Smooth muscle cell (in vitro differentiated cells): ENCODE results near the gene SDK1. TPM values are rescaled to one million over a fixed set of nuclear protein-coding genes. Genes with fewer than 3 reads are reported as not detected.

Experiments used
- DNase-seq: peaks from one replicate; lab custom pipeline; 2025; ENCODE audit not compliant: unreplicated experiment; lab: John Stamatoyannopoulos, UW
- H2AFZ ChIP-seq: fragments of 200-600 bp; sonication (generic); 2 replicates; pipeline ENCODE4 v1.6.0; 2016; ENCODE audit warnings: antibody characterized with exemption, low read depth, mild to moderate bottlenecking
- H3F3A ChIP-seq: fragments of 200-600 bp; sonication (generic); 2 replicates; pipeline ENCODE4 v1.6.0; 2017; ENCODE audit warnings: antibody characterized with exemption, low read depth
- H3K27ac ChIP-seq: fragments of 200-600 bp; sonication (generic); 2 replicates; pipeline ENCODE4 v1.5.1; 2016; ENCODE audit warnings: low read depth, mild to moderate bottlenecking
- H3K27me3 ChIP-seq: fragments of 200-600 bp; sonication (generic); 2 replicates; pipeline ENCODE4 v1.6.1; 2016; ENCODE audit warnings: low read depth, mild to moderate bottlenecking
- H3K36me3 ChIP-seq: fragments of 200-600 bp; sonication (generic); 2 replicates; pipeline ENCODE4 v1.5.1; 2016; ENCODE audit warnings: low read depth
- H3K4me1 ChIP-seq: fragments of 200-600 bp; sonication (generic); 2 replicates; pipeline ENCODE4 v1.5.1; 2016; ENCODE audit warnings: low read depth
- H3K4me2 ChIP-seq: fragments of 200-600 bp; sonication (generic); 2 replicates; pipeline ENCODE4 v1.6.0; 2016; ENCODE audit warnings: mild to moderate bottlenecking
- H3K4me3 ChIP-seq: fragments of 200-600 bp; sonication (generic); 2 replicates; pipeline ENCODE4 v1.5.1; 2016; ENCODE audit warnings: mild to moderate bottlenecking
- H3K79me2 ChIP-seq: fragments of 200-600 bp; sonication (generic); 2 replicates; pipeline ENCODE4 v1.6.0; 2016; ENCODE audit warnings: low read depth, mild to moderate bottlenecking
- H3K9ac ChIP-seq: fragments of 200-600 bp; sonication (generic); 2 replicates; pipeline ENCODE4 v1.6.0; 2016; ENCODE audit warnings: low read depth
- H3K9me3 ChIP-seq: fragments of 200-600 bp; sonication (generic); replicated peaks from 2 replicates; pipeline ENCODE4 v1.5.1; 2016; ENCODE audit warnings: low read depth
- H4K20me1 ChIP-seq: fragments of 200-600 bp; sonication (generic); 2 replicates; pipeline ENCODE4 v1.6.0; 2016; ENCODE audit warnings: low read depth
- CTCF ChIP-seq: fragments of 200-600 bp; sonication (generic); IDR thresholded peaks from 2 replicates; pipeline ENCODE4 v1.5.1; 2017; ENCODE audit warnings: borderline replicate concordance, mild to moderate bottlenecking, antibody characterized with exemption; ENCODE audit not compliant: insufficient read depth, poor library complexity, severe bottlenecking
- WGBS: methylation state at CpG from one replicate; pipeline ENCODE4 v1.1.7; 2016; ENCODE audit warnings: low lambda C conversion rate; 5-methylcytosine and 5-hydroxymethylcytosine counted together
- polyA plus RNA-seq: library from polyadenylated mRNA; unstranded; fragments of >200 nt; fragmentation: Nextera tagmentation; extraction: Ambion mirVana; gene quantifications from 2 replicates; pipeline ENCODE4 v1.2.1, GENCODE V29; 2016
- total RNA-seq: library from RNA; depleted of rRNA; stranded (reverse); fragments of >200 nt; gene quantifications from 2 replicates; pipeline ENCODE4 v1.2.3, GENCODE V29; 2014

SDK1 gene
- total and polyA plus RNA-seq, 2 experiments from 2014 or later, result 1.1 to 2.5 TPM

- no peak for TF ChIP-seq CTCF
- no peak for DNase-seq
- Histone ChIP-seq H3K27ac (no peak overlapping the region), H3K4me3 (no peak overlapping the region), H3K27me3 (no peaks in the 10 kb centered on the region), H3K79me2 (no peaks in the 10 kb centered on the region), H2AFZ (no peak overlapping the region), H3K9ac (no peak overlapping the region), H3K9me3 (no peaks in the 10 kb centered on the region), H4K20me1 (no peaks in the 10 kb centered on the region), H3K36me3 (no peaks in the 10 kb centered on the region), H3K4me2 (no peak overlapping the region), H3K4me1 (no peaks in the 10 kb centered on the region), H3F3A (no peaks in the 10 kb centered on the region)
- 95% methylated on average over 2 of the region's 2 CpGs for WGBS
Observed at GRCh38 chr7:4200546-4201094, 899.6 kb downstream of the SDK1 start.

DNA sequence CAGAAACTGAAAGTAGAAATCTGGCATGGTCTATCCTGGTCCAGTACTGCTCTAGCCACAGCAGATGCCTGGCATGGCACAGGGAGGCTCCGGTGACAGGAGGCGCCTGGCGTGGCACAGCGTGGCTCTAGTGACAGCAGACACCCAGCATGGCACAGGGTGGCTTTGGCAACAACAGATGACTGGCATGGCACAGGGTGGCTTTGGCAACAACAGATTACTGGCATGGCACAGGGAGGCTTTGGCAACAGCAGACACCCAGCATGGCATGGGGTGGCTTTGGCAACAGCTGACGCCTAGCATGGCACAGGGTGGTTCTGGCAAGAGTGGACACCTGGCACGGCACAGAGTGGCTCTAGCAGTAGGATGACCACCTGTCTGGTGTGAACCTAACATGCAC lies 900.5 kb downstream of the SDK1 start:
- H3K27ac ChIP-seq, result no peak overlapping the region
- no peaks in the 10 kb centered on the region for H4K20me1 ChIP-seq
- H3K4me3 ChIP-seq, result no peak overlapping the region
- no peaks in the 10 kb centered on the region for H3K36me3 ChIP-seq
- no peak for DNase-seq
- no peak for TF ChIP-seq CTCF
- no peak overlapping the region for H3K4me2 ChIP-seq
- H3K9ac ChIP-seq, result no peak overlapping the region
- no peaks in the 10 kb centered on the region for H3F3A ChIP-seq
- WGBS, result 96% methylated on average over 6 of the region's 6 CpGs
- H3K9me3 ChIP-seq, result no peaks in the 10 kb centered on the region
- no peaks in the 10 kb centered on the region for H3K27me3 ChIP-seq
- H3K79me2 ChIP-seq, result no peaks in the 10 kb centered on the region
- H3K4me1 ChIP-seq, result no peaks in the 10 kb centered on the region
- H2AFZ ChIP-seq, result no peak overlapping the region

GRCh38 chr7:4202154-4202736 lies 901.2 kb downstream of the SDK1 start:
- H3K79me2 ChIP-seq, result no peaks in the 10 kb centered on the region
- WGBS, result 93% methylated on average over 16 of the region's 16 CpGs
- H3K4me3 ChIP-seq, result no peak overlapping the region
- H3K4me1 ChIP-seq, result no peaks in the 10 kb centered on the region
- no peaks in the 10 kb centered on the region for H3K27me3 ChIP-seq
- H3K27ac ChIP-seq, result no peak overlapping the region
- H3K9ac ChIP-seq, result no peak overlapping the region
- H4K20me1 ChIP-seq, result no peaks in the 10 kb centered on the region
- no peaks in the 10 kb centered on the region for H3F3A ChIP-seq
- H3K9me3 ChIP-seq, result no peaks in the 10 kb centered on the region
- no peak for TF ChIP-seq CTCF
- no peak overlapping the region for H3K4me2 ChIP-seq
- no peaks in the 10 kb centered on the region for H3K36me3 ChIP-seq
- DNase-seq, result no peak
- no peak overlapping the region for H2AFZ ChIP-seq

- DNase-seq, result no peak
- no peak overlapping the region for H3K4me2 ChIP-seq
- no peaks in the 10 kb centered on the region for H3F3A ChIP-seq
- H3K27me3 ChIP-seq, result no peaks in the 10 kb centered on the region
- H3K27ac ChIP-seq, result no peak overlapping the region
- H3K9me3 ChIP-seq, result no peaks in the 10 kb centered on the region
- H3K4me1 ChIP-seq, result no peaks in the 10 kb centered on the region
- H4K20me1 ChIP-seq, result no peaks in the 10 kb centered on the region
- no peaks in the 10 kb centered on the region for H3K36me3 ChIP-seq
- H3K79me2 ChIP-seq, result no peaks in the 10 kb centered on the region
- no peak for TF ChIP-seq CTCF
- H3K4me3 ChIP-seq, result no peak overlapping the region
- 84% methylated on average over 15 of the region's 16 CpGs for WGBS
- no peak overlapping the region for H2AFZ ChIP-seq
- no peak overlapping the region for H3K9ac ChIP-seq
Observed at GRCh38 chr7:4202954-4203353, 901.9 kb downstream of the SDK1 start.
